Measurements from ENCODE around the gene SLC24A3. TPM values are rescaled to one million over a fixed set of nuclear protein-coding genes. Genes with fewer than 3 reads are reported as not detected.
A peak's percentile ranks its signal among the peaks of the same experiment; 100 is the strongest.

Gene SLC24A3
- total and polyA plus RNA-seq, 11 donors, result 0.26 to 3.9 (median 0.77) TPM

DNA sequence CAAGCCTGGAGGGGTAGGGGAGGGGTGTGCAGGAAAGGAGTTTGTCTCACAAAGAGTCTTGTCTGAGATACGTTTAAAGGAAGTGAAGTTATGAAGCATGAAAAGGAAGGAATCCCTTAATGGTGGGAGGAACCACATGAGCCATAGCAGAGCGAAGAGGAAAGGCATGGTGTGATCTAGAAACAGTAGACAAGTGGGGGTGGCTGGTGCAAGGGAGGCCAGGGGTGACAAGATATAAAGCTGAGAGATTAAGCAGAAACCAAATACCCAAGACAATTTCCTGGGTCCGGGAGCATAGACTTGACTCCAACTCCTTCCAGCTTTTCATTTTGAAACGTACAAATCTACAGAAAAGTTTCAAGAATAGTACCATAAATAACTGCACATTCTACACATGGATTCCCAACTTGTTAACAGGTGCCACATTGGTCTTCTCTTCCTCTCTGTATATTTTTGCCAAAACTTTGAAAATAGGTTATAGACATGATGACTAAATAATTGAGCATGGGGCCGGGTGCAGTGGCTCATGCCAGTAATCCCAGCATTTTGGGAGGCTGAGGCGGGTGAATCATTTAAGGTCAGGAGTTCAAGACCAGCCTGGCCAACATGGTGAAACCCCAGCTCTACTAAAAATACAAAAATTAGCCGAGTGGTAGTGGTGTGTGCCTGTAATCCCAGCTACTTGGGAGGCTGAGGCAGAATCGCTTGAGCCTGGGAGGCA lies 211.6 kb downstream of the SLC24A3 start:
- no peak overlapping the region for H3K4me3 ChIP-seq
- DNase-seq (no peak), ATAC-seq (no peak)
- no peaks in the 10 kb centered on the region for H3K36me3 ChIP-seq
- TF ChIP-seq POLR2A (IDR thresholded peaks at IDR 0.05), result no peak
- TF ChIP-seq, protein P1, sequence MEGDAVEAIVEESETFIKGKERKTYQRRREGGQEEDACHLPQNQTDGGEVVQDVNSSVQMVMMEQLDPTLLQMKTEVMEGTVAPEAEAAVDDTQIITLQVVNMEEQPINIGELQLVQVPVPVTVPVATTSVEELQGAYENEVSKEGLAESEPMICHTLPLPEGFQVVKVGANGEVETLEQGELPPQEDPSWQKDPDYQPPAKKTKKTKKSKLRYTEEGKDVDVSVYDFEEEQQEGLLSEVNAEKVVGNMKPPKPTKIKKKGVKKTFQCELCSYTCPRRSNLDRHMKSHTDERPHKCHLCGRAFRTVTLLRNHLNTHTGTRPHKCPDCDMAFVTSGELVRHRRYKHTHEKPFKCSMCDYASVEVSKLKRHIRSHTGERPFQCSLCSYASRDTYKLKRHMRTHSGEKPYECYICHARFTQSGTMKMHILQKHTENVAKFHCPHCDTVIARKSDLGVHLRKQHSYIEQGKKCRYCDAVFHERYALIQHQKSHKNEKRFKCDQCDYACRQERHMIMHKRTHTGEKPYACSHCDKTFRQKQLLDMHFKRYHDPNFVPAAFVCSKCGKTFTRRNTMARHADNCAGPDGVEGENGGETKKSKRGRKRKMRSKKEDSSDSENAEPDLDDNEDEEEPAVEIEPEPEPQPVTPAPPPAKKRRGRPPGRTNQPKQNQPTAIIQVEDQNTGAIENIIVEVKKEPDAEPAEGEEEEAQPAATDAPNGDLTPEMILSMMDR (IDR thresholded peaks at IDR 0.05), result no peak
- peaks cover 0 to 15% (median 0%) of the 10 kb centered on the region in 12 donors for H3K4me1 ChIP-seq
- H3K27ac ChIP-seq, result no peak overlapping the region
- intact Hi-C loops (cut with DNase I), result no loop called here
- no peaks in the 10 kb centered on the region for H3K27me3 ChIP-seq
- 64 to 70% (median 68%) methylated on average over 8 of the region's 8 CpGs for WGBS, 4 donors
- H3K9me3 ChIP-seq, result peaks cover 0 to 6% (median 0%) of the 10 kb centered on the region in 12 donors

DNA sequence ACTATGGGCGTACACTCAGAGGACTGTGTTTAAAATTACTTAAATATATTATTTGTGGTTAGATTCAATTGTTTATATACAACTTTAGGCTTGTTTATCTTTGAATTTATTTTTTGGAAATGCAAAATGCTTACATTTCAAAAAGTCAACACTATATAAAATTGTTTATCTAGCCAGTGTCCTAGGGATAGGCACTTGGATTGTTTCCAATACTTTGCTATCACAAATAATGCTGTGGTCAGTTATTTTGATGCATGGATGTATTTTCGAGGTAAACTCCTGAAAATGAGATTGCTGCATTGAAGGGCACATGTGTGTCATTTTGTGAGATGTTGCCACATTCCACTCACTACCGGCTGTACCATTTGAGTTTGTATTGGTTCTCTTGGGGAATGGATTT lies 213.9 kb downstream of the SLC24A3 start:
- WGBS, 4 donors, result 76 to 83% (median 81%) methylated on average over 3 of the region's 3 CpGs
- DNase-seq (no peak), ATAC-seq (no peak)
- no peak overlapping the region for H3K4me3 ChIP-seq
- H3K4me1 ChIP-seq, result peaks cover 0 to 15% (median 0%) of the 10 kb centered on the region in 12 donors
- H3K27me3 ChIP-seq, result peaks cover 0 to 5% (median 0%) of the 10 kb centered on the region in 9 donors
- H3K27ac ChIP-seq, result no peak overlapping the region
- H3K36me3 ChIP-seq, result no peaks in the 10 kb centered on the region
- H3K9me3 ChIP-seq, result peaks cover 0 to 5% (median 0%) of the 10 kb centered on the region in 12 donors
- TF ChIP-seq, protein P1 (IDR thresholded peaks at IDR 0.05), result no peak
- TF ChIP-seq POLR2A (IDR thresholded peaks at IDR 0.05), result no peak
- intact Hi-C loops (cut with DNase I), result no loop called here

DNA sequence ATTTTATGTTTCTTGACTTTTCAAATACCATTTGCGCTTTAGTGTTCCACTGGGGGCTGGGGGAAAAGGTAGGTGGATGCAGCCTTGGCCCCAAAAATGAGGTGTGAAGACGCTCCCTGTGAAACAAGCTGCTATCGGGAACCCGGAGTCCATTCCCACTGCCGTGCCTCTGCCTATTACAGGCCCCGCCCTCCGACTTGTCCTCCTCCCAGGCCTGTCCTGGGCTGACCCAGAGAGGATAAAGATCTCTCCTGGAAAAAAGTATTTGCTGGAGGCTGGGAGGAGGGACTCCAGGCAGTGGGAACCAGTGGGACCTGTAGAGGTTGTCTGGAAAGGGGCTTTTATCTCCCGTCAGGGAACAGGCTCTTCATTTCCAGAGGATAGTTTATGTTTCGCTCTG lies 215.0 kb downstream of the SLC24A3 start:
- DNase-seq, result no peak
- H3K27ac ChIP-seq, result no peak overlapping the region
- no peak for TF ChIP-seq POLR2A (IDR thresholded peaks at IDR 0.05)
- TF ChIP-seq, protein P1 (IDR thresholded peaks at IDR 0.05), result no peak
- peaks cover 0 to 5% (median 0%) of the 10 kb centered on the region in 9 donors for H3K27me3 ChIP-seq
- 54 to 65% (median 56%) methylated on average over 9 of the region's 9 CpGs for WGBS, 4 donors
- ATAC-seq, result no peak
- H3K4me1 ChIP-seq, result peaks cover 0 to 15% (median 0%) of the 10 kb centered on the region in 12 donors
- no peaks in the 10 kb centered on the region for H3K9me3 ChIP-seq
- H3K4me3 ChIP-seq, result no peak overlapping the region
- intact Hi-C loops (cut with DNase I), result no loop called here
- no peaks in the 10 kb centered on the region for H3K36me3 ChIP-seq

DNA sequence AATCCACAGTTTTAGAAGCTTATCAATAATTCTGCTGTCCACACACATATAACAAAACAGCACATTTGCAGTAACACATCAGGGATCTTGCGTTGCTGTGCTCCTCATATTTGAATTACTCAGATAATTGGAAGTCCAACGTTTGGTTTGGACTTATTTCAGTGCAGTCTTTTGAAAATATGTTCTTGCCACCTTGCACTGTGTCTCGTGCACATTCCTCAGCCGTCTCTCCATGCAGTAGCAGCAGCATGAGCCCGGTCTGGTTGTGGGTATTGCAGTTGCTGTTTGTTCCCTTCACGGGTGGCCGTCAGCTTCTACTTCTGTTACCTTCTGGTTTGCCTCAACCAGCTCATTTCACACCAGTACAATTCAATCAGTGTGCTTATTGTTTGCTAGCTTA lies 215.5 kb downstream of the SLC24A3 start:
- H3K4me1 ChIP-seq, result peaks cover 0 to 15% (median 0%) of the 10 kb centered on the region in 12 donors
- intact Hi-C loops (cut with DNase I), result no loop called here
- no peak overlapping the region for H3K4me3 ChIP-seq
- DNase-seq (no peak), ATAC-seq (no peak)
- TF ChIP-seq, protein P1 (IDR thresholded peaks at IDR 0.05), result no peak
- TF ChIP-seq POLR2A (IDR thresholded peaks at IDR 0.05), result no peak
- H3K27me3 ChIP-seq, result peaks cover 0 to 5% (median 0%) of the 10 kb centered on the region in 9 donors
- H3K9me3 ChIP-seq, result no peaks in the 10 kb centered on the region
- peak overlapping the region in 1 of 12 donors; percentile 42 for H3K27ac ChIP-seq
- WGBS, 4 donors, result 33 to 46% (median 46%) methylated on average over 7 of the region's 7 CpGs
- no peaks in the 10 kb centered on the region for H3K36me3 ChIP-seq

All from heart left ventricle (tissue), 16 donors.